Spleen (tissue), 7 donors: ENCODE data around the gene TRPM1.

Experiments used
- POLR2AphosphoS5 ChIP-seq, 3 donors: sonication (generic); formaldehyde crosslinking; IDR thresholded peaks; one replicate each; pipeline ENCODE4 v1.5.1; 2017; ENCODE audit warnings: antibody characterized with exemption in 3 of 3
- TF ChIP-seq, protein P1 (sequence below), 11 experiments: fragments of 200-600 bp in 7 of 11; fragments of 450-650 bp in 4 of 11; sonication (generic) in 4 of 11; IDR thresholded peaks in 8 of 11; conservative IDR thresholded peaks in 3 of 11; 1 replicate in 7 of 11; 2 replicates in 4 of 11; pipeline versions ENCODE4 v1.4.0 to v1.8.0; 2016 to 2021; ENCODE audit warnings: antibody characterized with exemption in 11 of 11, inconsistent platforms in 4 of 11, mild to moderate bottlenecking in 1 of 11
- donor health status: DM: no; HTN: no; CAD: no; lungs with moderate emphysema.
- donor health status: DM: no; HTN: no; CAD: no.
- donor health status: DM: no; HTN: no; CAD: no.

DNA sequence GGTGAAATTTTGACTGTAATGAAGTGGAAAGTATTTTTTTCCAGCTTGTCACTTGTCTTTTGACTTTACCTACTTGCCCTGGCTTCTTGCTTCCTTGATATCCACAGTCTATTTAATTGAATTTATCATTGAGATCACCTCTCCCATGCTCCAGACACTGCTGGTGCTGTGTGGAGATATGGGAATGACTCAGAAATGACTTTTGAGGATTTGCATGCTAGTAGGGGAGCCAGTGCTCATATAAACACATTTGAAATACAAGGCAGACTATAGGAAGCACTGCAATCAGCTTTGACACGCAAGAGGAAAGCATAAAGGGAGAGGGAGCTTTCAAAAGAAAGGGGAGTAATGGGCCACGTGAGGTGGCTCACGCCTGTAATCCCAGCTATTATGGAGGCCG, 7.3 kb upstream of the TRPM1 start:
- TF ChIP-seq, protein P1, sequence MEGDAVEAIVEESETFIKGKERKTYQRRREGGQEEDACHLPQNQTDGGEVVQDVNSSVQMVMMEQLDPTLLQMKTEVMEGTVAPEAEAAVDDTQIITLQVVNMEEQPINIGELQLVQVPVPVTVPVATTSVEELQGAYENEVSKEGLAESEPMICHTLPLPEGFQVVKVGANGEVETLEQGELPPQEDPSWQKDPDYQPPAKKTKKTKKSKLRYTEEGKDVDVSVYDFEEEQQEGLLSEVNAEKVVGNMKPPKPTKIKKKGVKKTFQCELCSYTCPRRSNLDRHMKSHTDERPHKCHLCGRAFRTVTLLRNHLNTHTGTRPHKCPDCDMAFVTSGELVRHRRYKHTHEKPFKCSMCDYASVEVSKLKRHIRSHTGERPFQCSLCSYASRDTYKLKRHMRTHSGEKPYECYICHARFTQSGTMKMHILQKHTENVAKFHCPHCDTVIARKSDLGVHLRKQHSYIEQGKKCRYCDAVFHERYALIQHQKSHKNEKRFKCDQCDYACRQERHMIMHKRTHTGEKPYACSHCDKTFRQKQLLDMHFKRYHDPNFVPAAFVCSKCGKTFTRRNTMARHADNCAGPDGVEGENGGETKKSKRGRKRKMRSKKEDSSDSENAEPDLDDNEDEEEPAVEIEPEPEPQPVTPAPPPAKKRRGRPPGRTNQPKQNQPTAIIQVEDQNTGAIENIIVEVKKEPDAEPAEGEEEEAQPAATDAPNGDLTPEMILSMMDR (IDR thresholded peaks at IDR 0.05 in 8 of 11, conservative IDR thresholded peaks at IDR 0.05 in 3 of 11), result no peak
- no peak for TF ChIP-seq POLR2AphosphoS5 (IDR thresholded peaks at IDR 0.05)
